ENCODE data around the gene PPP3R1. TPM values are rescaled to one million over a fixed set of nuclear protein-coding genes. Genes with fewer than 3 reads are reported as not detected.
A peak's percentile ranks its signal among the peaks of the same experiment; 100 is the strongest.

PPP3R1 gene
- total and polyA plus RNA-seq, 7 donors: 19.2 to 69.4 (median 45.7) TPM

DNA sequence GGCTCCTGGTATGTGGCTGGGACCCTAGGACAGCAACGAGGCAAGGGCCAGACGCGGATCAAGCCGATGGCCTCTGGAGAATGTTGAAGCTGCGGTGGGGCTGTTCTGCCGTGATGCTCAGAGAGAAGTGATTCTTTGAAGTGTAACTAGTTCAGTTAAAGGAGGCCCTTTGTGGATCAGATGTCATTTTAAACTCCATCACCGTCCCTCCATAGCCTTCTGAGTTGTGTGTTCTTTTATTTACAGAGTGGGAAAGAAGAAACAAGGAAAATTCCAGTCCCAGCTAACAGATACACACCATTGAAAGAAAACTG is 94.2 kb downstream of the PPP3R1 start:
- WGBS, 3 donors: 0 to 1% (median 0%) methylated on average over 7 of the region's 7 CpGs
- ATAC-seq (peak in 2 of 4 donors; percentile 1 to 8), DNase-seq (no peak)
- H3K4me3 ChIP-seq: peak overlapping the region; percentile 99
- peaks cover 12 to 34% of the 10 kb centered on the region in 2 donors for H3K36me3 ChIP-seq (ENCODE audit: insufficient read depth in 1 of 2, low read depth in 1 of 2)
- peaks cover 27% of the 10 kb centered on the region for H3K4me1 ChIP-seq
- no peaks in the 10 kb centered on the region for H3K27me3 ChIP-seq (ENCODE audit: insufficient read depth in 3 of 3, low read length in 2 of 3)
- H3K27ac ChIP-seq: peak overlapping the region; percentile 97
- intact Hi-C loops (cut with DNase I): loop anchor here in 1 of 2 donors (5.0 kb wide), 1 partner anchor 94 kb away; the partner anchor contains the start of gene PPP3R1
- TF ChIP-seq, protein P1, sequence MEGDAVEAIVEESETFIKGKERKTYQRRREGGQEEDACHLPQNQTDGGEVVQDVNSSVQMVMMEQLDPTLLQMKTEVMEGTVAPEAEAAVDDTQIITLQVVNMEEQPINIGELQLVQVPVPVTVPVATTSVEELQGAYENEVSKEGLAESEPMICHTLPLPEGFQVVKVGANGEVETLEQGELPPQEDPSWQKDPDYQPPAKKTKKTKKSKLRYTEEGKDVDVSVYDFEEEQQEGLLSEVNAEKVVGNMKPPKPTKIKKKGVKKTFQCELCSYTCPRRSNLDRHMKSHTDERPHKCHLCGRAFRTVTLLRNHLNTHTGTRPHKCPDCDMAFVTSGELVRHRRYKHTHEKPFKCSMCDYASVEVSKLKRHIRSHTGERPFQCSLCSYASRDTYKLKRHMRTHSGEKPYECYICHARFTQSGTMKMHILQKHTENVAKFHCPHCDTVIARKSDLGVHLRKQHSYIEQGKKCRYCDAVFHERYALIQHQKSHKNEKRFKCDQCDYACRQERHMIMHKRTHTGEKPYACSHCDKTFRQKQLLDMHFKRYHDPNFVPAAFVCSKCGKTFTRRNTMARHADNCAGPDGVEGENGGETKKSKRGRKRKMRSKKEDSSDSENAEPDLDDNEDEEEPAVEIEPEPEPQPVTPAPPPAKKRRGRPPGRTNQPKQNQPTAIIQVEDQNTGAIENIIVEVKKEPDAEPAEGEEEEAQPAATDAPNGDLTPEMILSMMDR (IDR thresholded peaks at IDR 0.05): no peak
- no peaks in the 10 kb centered on the region for H3K9me3 ChIP-seq

DNA sequence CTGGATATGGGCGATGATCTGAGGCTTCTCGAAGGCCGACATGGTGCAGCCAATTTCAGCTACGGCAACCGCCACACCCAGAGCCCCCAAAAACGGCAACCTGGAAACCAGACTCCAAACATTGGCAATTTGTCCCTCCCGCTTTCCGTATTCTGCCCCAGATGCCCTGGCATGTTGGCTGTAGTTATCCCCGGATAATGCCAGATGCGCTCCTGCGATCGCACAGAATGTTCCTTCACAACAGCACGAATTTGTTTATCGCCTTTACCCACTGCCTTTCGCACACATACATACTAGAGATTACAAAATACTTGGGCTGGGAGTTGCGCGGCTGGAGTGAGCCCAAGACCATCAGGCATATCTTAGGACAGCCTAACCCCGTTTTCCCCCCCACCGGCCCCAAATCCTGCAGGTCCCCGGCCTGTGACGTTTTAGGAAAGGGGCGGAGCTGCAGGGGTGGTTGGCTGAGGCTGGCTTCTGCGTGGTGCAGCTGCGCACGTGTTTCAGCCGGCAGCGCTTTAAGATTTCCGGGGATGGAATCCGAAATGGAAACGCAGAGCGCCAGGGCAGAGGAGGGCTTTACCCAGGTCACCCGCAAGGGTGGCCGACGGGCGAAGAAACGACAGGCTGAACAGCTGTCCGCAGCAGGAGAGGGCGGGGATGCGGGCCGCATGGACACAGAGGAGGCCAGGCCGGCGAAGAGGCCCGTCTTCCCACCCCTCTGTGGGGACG is 94.8 kb downstream of the PPP3R1 start, which contains the start of gene PNO1:
Gene PNO1 (plus strand): TSS at position 487 of the 732 bp plus-strand sequence. CDS start 47 bp downstream, at position 534.
- H3K36me3 ChIP-seq (ENCODE audit: insufficient read depth in 1 of 2, low read depth in 1 of 2): peaks cover 12 to 29% of the 10 kb centered on the region in 2 donors
- no peaks in the 10 kb centered on the region for H3K27me3 ChIP-seq (ENCODE audit: insufficient read depth in 3 of 3, low read length in 2 of 3)
- peak within 1 kb of the TSS; percentile 99 for H3K4me3 ChIP-seq
- WGBS, 3 donors: 0% methylated on average over 44 of the region's 44 CpGs
- H3K9me3 ChIP-seq: no peaks in the 10 kb centered on the region
- DNase-seq: peak; percentile 95 to 97
- intact Hi-C loops (cut with DNase I): loop anchor here (2.0 to 5.0 kb wide), 2 partner anchors 95 kb away; partner anchors contain the start of gene PPP3R1 (in 2 of the 2)
- TF ChIP-seq, protein P1 (IDR thresholded peaks at IDR 0.05): no peak
- peak; percentile 97 to 99 (median 98) for ATAC-seq
- peak within 1 kb of the TSS; percentile 97 for H3K27ac ChIP-seq
- H3K4me1 ChIP-seq: peaks cover 27% of the 10 kb centered on the region

DNA sequence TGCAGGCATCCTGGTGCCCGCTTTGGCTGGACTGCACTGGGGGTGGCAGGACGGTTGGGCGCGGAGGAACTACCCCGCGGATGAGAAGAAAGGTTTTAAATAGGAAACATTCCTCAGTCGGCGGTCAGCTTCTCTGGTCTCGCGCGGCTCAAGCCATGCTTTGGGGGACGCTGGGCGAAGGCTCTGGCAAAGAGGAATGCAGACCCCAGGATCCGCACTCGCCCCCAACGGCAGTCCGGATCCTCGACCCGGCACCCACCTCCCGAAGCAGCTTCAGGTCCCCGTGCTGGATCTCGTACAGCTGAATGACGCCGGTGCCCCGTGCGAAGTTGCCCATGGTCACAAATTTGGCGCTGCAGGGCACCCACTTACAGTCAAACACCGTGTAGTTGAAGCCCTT is 95.3 kb downstream of the PPP3R1 start:
- peak overlapping the region; percentile 99 for H3K4me3 ChIP-seq
- peak; percentile 56 to 76 (median 60) for ATAC-seq
- no peak for DNase-seq
- peak overlapping the region; percentile 97 for H3K27ac ChIP-seq
- intact Hi-C loops (cut with DNase I): loop anchor here (2.0 to 5.0 kb wide), 2 partner anchors 95 to 96 kb away; partner anchors contain the start of gene PPP3R1 (in 2 of the 2)
- H3K36me3 ChIP-seq (ENCODE audit: insufficient read depth in 1 of 2, low read depth in 1 of 2): peaks cover 12 to 24% of the 10 kb centered on the region in 2 donors
- no peaks in the 10 kb centered on the region for H3K9me3 ChIP-seq
- WGBS, 3 donors: 0 to 1% (median 0%) methylated on average over 28 of the region's 28 CpGs
- peaks cover 27% of the 10 kb centered on the region for H3K4me1 ChIP-seq
- TF ChIP-seq, protein P1 (IDR thresholded peaks at IDR 0.05): no peak
- no peaks in the 10 kb centered on the region for H3K27me3 ChIP-seq (ENCODE audit: insufficient read depth in 3 of 3, low read length in 2 of 3)

DNA sequence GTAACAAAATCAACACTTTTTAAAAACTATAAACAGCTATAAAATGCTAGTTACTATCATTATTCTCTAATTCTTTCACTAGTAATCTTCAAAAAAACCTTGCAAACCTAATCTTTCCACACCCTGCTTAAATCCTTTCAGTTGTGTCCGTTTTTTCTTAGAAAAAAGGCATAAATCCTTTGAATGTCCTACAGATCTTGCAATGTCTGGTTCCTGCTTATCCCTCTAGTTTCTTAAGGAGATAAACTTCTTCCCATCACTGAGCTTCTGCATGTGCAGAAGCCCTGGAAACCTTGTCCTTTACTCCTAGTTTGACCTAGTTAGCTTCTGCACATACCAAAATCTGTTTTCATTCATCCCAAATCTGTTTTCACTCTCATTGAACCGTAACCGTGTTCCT is 95.9 kb downstream of the PPP3R1 start:
- no peak for ATAC-seq
- Histone ChIP-seq H3K4me1 (peaks cover 31% of the 10 kb centered on the region), H3K36me3 (ENCODE audit: insufficient read depth in 1 of 2, low read depth in 1 of 2) (peaks cover 10 to 18% of the 10 kb centered on the region in 2 donors), H3K4me3 (peak overlapping the region; percentile 99), H3K27ac (peak overlapping the region; percentile 97), H3K9me3 (no peaks in the 10 kb centered on the region), H3K27me3 (ENCODE audit: insufficient read depth in 3 of 3, low read length in 2 of 3) (no peaks in the 10 kb centered on the region)
- WGBS, 3 donors: 4 to 9% (median 5%) methylated on average over 3 of the region's 3 CpGs
- DNase-seq: no peak
- intact Hi-C loops (cut with DNase I): loop anchor here (2.0 to 5.0 kb wide), 2 partner anchors 96 kb away; partner anchors contain the start of gene PPP3R1 (in 2 of the 2)
- TF ChIP-seq, protein P1 (IDR thresholded peaks at IDR 0.05): no peak

All from psoas muscle (tissue), 8 donors.